H1 (cell line): ENCODE data around the gene SLC6A6. TPM values are rescaled to one million over a fixed set of nuclear protein-coding genes. Genes with fewer than 3 reads are reported as not detected.

Source experiments
- ASH2L ChIP-seq: fragments of 200-600, 300-600 bp; sonication (generic); IDR thresholded peaks from one replicate; pipeline ENCODE4 v1.7.1; 2017; ENCODE audit warnings: low read length
- BRCA1 ChIP-seq: IDR thresholded peaks from 2 replicates; pipeline ENCODE4 v1.6.1; 2012; ENCODE audit warnings: low read depth, low read length, improper control_type of control experiment
- CBX5 ChIP-seq: fragments of 300-800, 300-1000 bp; sonication (generic); IDR thresholded peaks from 2 replicates; pipeline ENCODE4 v1.7.1; 2016; ENCODE audit warnings: antibody characterized with exemption, low read length, low read depth
- CEBPB ChIP-seq: IDR thresholded peaks from 2 replicates; pipeline ENCODE4 v1.6.1; 2012; ENCODE audit warnings: low read depth, low read length
- CHD1 ChIP-seq: IDR thresholded peaks from 2 replicates; pipeline ENCODE4 v1.6.1; 2012; ENCODE audit warnings: low read depth, low read length, improper control_type of control experiment
- EZH2 ChIP-seq: fragments of 200-600 bp; sonication (generic); IDR thresholded peaks from 2 replicates; pipeline ENCODE4 v1.7.1; 2012; ENCODE audit warnings: low read depth, mild to moderate bottlenecking, moderate library complexity, low read length, inconsistent platforms; ENCODE audit not compliant: severe bottlenecking
- FOSL1 ChIP-seq: IDR thresholded peaks from 2 replicates; pipeline ENCODE4 v1.6.1; 2011; ENCODE audit warnings: mild to moderate bottlenecking, low read depth, low read length, moderate library complexity; ENCODE audit not compliant: insufficient read depth
- SUZ12 ChIP-seq: fragments of 200-600 bp; sonication (generic); IDR thresholded peaks from 2 replicates; pipeline ENCODE4 v1.6.1; 2012; ENCODE audit warnings: mild to moderate bottlenecking, inconsistent platforms, low read length, moderate library complexity, mixed read lengths
- polyA plus RNA-seq, 7 experiments: library from polyadenylated mRNA; depleted of rRNA in 3 of 7; stranded (reverse) in 5 of 7; unstranded in 2 of 7; fragments of >200 nt in 5 of 7; fragments of 200-250 nt in 2 of 7; gene quantifications; 1 replicate in 5 of 7; 2 replicates in 1 of 7; 4 replicates in 1 of 7; pipeline versions ENCODE4 v1.2.1 to v1.2.3, GENCODE V29; 2011 to 2013; ENCODE audit warnings: missing spikeins in 2 of 7, mixed read lengths in 2 of 7
- total RNA-seq: library from RNA; stranded (reverse); fragmentation: NEBNext Ultra II Directional; extraction: Animal tissue kit (Norgen Biotek cat#: 25700); gene quantifications from 2 replicates; pipeline ENCODE4 v1.2.1, GENCODE V29; 2021
- TF ChIP-seq, protein P1 (sequence below): fragments of 300-600 bp; sonication (generic); IDR thresholded peaks from 2 replicates; pipeline ENCODE4 v1.7.1; 2012; ENCODE audit warnings: low read length, moderate library complexity, mild to moderate bottlenecking, inconsistent platforms; ENCODE audit not compliant: insufficient replicate concordance
- TF ChIP-seq, protein P2 (sequence below), 3 experiments: IDR thresholded peaks; 1 replicate in 2 of 3; 2 replicates in 1 of 3; pipeline versions ENCODE4 v1.5.1 to v1.6.1; 2011; ENCODE audit warnings: low read length in 3 of 3, mild to moderate bottlenecking in 3 of 3, inconsistent platforms in 2 of 3, low read depth in 1 of 3, moderate library complexity in 1 of 3; ENCODE audit not compliant: insufficient read depth in 1 of 3; ENCODE audit errors: control extremely low read depth in 1 of 3

The SLC6A6 gene
- total and polyA plus RNA-seq, 2 of the 8 experiments (the other 6 are each of a cell fraction or from before 2014, with no cell fraction given) = 66.2 to 144 TPM

DNA sequence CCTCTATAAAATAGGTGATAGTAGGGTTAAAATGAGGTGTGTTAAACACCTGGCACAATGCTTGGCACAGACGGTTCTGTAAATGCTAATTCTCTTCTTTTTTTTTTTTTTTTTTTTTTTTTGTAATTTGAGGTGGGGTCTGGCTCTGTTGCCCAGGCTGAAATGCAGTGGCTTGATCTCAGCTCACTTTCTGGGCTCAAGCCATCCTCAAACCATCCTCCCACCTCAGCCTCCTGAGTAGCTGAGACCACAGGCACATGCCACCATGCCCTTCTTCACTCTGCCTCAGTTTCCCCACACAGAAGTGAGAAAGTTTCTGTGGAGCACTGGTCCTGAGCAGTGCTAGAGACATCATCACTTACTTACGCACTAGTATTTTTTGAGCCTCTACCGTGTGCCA lies 57.4 kb downstream of the SLC6A6 start (continued):
- TF ChIP-seq, protein P1, sequence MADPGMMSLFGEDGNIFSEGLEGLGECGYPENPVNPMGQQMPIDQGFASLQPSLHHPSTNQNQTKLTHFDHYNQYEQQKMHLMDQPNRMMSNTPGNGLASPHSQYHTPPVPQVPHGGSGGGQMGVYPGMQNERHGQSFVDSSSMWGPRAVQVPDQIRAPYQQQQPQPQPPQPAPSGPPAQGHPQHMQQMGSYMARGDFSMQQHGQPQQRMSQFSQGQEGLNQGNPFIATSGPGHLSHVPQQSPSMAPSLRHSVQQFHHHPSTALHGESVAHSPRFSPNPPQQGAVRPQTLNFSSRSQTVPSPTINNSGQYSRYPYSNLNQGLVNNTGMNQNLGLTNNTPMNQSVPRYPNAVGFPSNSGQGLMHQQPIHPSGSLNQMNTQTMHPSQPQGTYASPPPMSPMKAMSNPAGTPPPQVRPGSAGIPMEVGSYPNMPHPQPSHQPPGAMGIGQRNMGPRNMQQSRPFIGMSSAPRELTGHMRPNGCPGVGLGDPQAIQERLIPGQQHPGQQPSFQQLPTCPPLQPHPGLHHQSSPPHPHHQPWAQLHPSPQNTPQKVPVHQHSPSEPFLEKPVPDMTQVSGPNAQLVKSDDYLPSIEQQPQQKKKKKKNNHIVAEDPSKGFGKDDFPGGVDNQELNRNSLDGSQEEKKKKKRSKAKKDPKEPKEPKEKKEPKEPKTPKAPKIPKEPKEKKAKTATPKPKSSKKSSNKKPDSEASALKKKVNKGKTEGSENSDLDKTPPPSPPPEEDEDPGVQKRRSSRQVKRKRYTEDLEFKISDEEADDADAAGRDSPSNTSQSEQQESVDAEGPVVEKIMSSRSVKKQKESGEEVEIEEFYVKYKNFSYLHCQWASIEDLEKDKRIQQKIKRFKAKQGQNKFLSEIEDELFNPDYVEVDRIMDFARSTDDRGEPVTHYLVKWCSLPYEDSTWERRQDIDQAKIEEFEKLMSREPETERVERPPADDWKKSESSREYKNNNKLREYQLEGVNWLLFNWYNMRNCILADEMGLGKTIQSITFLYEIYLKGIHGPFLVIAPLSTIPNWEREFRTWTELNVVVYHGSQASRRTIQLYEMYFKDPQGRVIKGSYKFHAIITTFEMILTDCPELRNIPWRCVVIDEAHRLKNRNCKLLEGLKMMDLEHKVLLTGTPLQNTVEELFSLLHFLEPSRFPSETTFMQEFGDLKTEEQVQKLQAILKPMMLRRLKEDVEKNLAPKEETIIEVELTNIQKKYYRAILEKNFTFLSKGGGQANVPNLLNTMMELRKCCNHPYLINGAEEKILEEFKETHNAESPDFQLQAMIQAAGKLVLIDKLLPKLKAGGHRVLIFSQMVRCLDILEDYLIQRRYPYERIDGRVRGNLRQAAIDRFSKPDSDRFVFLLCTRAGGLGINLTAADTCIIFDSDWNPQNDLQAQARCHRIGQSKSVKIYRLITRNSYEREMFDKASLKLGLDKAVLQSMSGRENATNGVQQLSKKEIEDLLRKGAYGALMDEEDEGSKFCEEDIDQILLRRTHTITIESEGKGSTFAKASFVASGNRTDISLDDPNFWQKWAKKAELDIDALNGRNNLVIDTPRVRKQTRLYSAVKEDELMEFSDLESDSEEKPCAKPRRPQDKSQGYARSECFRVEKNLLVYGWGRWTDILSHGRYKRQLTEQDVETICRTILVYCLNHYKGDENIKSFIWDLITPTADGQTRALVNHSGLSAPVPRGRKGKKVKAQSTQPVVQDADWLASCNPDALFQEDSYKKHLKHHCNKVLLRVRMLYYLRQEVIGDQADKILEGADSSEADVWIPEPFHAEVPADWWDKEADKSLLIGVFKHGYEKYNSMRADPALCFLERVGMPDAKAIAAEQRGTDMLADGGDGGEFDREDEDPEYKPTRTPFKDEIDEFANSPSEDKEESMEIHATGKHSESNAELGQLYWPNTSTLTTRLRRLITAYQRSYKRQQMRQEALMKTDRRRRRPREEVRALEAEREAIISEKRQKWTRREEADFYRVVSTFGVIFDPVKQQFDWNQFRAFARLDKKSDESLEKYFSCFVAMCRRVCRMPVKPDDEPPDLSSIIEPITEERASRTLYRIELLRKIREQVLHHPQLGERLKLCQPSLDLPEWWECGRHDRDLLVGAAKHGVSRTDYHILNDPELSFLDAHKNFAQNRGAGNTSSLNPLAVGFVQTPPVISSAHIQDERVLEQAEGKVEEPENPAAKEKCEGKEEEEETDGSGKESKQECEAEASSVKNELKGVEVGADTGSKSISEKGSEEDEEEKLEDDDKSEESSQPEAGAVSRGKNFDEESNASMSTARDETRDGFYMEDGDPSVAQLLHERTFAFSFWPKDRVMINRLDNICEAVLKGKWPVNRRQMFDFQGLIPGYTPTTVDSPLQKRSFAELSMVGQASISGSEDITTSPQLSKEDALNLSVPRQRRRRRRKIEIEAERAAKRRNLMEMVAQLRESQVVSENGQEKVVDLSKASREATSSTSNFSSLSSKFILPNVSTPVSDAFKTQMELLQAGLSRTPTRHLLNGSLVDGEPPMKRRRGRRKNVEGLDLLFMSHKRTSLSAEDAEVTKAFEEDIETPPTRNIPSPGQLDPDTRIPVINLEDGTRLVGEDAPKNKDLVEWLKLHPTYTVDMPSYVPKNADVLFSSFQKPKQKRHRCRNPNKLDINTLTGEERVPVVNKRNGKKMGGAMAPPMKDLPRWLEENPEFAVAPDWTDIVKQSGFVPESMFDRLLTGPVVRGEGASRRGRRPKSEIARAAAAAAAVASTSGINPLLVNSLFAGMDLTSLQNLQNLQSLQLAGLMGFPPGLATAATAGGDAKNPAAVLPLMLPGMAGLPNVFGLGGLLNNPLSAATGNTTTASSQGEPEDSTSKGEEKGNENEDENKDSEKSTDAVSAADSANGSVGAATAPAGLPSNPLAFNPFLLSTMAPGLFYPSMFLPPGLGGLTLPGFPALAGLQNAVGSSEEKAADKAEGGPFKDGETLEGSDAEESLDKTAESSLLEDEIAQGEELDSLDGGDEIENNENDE = no peak
- TF ChIP-seq CHD1 (no peak), CEBPB (no peak), FOSL1 (no peak), EZH2 (no peak), SUZ12 (no peak), ASH2L (no peak), BRCA1 (no peak), CBX5 (no peak)
- TF ChIP-seq, protein P2, sequence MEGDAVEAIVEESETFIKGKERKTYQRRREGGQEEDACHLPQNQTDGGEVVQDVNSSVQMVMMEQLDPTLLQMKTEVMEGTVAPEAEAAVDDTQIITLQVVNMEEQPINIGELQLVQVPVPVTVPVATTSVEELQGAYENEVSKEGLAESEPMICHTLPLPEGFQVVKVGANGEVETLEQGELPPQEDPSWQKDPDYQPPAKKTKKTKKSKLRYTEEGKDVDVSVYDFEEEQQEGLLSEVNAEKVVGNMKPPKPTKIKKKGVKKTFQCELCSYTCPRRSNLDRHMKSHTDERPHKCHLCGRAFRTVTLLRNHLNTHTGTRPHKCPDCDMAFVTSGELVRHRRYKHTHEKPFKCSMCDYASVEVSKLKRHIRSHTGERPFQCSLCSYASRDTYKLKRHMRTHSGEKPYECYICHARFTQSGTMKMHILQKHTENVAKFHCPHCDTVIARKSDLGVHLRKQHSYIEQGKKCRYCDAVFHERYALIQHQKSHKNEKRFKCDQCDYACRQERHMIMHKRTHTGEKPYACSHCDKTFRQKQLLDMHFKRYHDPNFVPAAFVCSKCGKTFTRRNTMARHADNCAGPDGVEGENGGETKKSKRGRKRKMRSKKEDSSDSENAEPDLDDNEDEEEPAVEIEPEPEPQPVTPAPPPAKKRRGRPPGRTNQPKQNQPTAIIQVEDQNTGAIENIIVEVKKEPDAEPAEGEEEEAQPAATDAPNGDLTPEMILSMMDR (IDR thresholded peaks at IDR 0.05; ENCODE audit: control extremely low read depth in 1 of 3, insufficient read depth in 1 of 3, low read depth in 1 of 3, low read length in 3 of 3) = no peak
